DMS114 treated with DMSO at 0.1 percent for 48 hours (cell line): Measurements from ENCODE around the gene DUSP12.
A peak's percentile ranks its signal among the peaks of the same experiment; 100 is the strongest.
"Not testable (repeated sequence)": the region's sequence is repeated elsewhere in the genome, so short reads cannot be mapped to it uniquely, and the experiment has no call there.

Source experiments
- DNase-seq: peaks from one replicate; lab custom pipeline; 2025; ENCODE audit not compliant: unreplicated experiment; lab: John Stamatoyannopoulos, UW

DUSP12 gene

GRCh38 chr1:161749509-161750407 lies at the start of gene DUSP12:
Gene DUSP12 (plus strand): TSS chr1:161749786. CDS start chr1:161749802, 16 bp downstream.
- DNase-seq: peak; percentile 96

GRCh38 chr1:161702250-161702649 lies 47.3 kb upstream of the DUSP12 start:
- no peak for DNase-seq

DNA sequence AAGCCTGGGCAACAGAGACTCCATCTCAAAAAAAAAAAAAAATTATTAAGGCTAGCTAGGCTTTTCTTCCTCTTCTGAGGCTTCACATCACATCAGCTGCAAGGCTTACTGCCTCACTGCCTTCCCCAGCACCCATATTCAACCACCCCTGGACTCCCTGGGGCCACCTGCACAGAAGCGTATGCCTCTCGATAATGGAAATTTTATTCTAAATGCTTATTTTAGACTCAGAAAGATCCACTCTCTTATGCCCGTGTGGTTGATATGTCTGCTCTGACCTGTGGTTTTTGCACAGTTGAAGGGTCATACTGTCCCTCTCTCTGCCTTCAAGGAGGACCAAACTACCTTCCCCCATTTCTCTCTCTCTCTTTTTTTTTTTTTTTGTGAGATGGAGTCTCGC lies 44.0 kb upstream of the DUSP12 start:
- no peak for DNase-seq

DNA sequence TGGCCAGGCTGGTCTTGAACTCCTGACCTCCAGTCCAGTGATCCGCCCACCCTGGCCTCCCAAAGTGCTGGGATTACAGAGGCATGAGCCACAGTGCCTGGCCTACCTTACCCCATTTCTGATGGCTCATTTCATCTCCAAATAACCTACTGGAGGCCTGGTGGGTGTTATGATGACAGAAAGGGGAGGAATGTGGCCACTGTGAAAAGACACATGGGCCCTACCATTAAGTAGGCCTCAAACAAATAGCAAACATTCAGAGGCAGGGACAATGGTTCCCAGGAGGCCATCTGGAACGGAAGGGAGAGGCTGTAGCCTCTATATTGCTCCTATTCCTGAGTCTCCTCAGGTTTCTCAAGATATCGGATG lies 43.5 kb upstream of the DUSP12 start:
- no peak for DNase-seq

GRCh38 chr1:161706482-161707347 lies 42.9 kb upstream of the DUSP12 start, which contains the start of gene FCRLA:
Gene FCRLA (plus strand): TSS chr1:161707229. CDS start chr1:161707265, 36 bp downstream.
- no peak for DNase-seq

DNA sequence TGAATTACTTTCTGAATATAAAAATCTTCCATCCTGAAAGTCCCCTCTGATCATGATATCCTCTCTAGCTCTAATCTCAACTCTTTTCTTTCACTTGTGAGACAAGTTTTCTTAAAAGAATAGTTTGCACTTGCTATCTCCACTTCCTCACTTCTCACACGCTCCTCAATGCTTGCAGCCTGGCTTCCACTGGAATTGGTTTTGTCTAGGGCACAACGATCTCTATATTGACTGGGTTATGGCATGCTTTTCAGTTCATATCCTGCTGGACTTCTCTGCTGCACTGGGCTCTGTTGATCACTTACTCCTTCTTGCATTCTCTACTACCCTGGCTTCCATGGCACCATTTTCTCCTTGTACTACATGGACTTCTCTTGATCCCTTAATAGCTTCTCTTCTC lies 42.1 kb upstream of the DUSP12 start:
- no peak for DNase-seq

GRCh38 chr1:161709373-161709772 lies 40.2 kb upstream of the DUSP12 start:
- DNase-seq: no peak

GRCh38 chr1:161710560-161710959 lies 39.0 kb upstream of the DUSP12 start:
- no peak for DNase-seq

DNA sequence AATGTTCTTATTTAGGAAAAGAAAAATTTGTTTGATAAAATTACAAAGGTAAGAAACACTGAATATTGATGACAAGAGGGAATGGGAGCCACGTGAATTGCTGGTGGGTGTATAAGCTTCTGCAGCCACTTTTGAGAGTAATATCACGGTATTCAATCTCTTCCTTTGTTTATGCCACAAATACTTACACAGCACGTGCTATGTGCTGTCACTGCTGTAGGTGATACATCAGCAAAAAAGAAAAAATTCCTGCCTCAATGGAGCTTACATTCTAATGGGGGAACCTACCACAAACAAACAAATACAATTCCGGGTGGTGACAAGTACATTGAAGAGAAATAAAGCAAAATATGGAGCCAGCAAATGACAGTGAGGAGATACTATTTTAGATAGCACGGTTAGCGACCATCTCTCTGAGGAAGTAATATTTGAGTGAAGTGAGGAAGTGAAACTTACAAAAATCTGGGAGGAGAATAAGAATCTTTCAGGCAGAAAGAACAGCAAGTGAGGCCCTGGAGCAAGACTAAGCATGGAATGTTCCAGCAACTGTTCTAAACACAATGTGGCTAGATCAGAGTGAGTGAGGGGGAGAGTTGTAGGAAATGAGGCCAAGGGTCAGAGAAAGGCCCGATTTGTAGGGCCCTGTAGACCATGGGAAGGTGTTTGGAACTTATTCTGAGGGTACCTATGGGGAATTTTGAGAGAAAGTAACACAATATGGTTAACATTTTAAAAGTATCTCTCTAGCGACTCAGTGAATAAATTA lies 30.8 kb upstream of the DUSP12 start:
- DNase-seq: no peak

GRCh38 chr1:161719325-161719611 lies 30.3 kb upstream of the DUSP12 start:
- no peak for DNase-seq

DNA sequence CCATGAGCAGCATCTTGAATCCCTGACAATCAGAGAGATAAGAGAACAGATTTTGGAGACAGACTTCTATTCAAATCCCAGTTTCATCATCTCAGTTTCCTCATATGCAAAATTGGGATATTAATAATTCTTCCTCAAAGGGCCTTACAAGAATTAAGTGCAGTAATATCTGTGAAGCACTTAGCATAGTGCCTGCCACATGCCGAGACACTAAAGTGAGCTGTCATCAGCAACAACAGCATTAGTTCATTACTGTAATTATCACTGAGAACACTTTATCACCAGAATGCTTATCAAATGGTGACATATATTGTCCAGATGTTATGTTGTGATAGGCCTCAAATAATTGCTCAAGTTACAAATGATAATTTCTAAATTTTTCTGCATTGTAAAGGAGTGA lies 29.2 kb upstream of the DUSP12 start:
- DNase-seq: no peak

GRCh38 chr1:161720956-161721737 lies 28.4 kb upstream of the DUSP12 start, which contains the start of gene FCRLB:
Gene FCRLB (plus strand): TSS chr1:161721544. CDS start chr1:161722673, 1,129 bp downstream.
- no peak for DNase-seq

GRCh38 chr1:161721738-161722343 lies 27.7 kb upstream of the DUSP12 start:
- DNase-seq: no peak

- no peak for DNase-seq
Observed at GRCh38 chr1:161722406-161722805, 27.2 kb upstream of the DUSP12 start.

DNA sequence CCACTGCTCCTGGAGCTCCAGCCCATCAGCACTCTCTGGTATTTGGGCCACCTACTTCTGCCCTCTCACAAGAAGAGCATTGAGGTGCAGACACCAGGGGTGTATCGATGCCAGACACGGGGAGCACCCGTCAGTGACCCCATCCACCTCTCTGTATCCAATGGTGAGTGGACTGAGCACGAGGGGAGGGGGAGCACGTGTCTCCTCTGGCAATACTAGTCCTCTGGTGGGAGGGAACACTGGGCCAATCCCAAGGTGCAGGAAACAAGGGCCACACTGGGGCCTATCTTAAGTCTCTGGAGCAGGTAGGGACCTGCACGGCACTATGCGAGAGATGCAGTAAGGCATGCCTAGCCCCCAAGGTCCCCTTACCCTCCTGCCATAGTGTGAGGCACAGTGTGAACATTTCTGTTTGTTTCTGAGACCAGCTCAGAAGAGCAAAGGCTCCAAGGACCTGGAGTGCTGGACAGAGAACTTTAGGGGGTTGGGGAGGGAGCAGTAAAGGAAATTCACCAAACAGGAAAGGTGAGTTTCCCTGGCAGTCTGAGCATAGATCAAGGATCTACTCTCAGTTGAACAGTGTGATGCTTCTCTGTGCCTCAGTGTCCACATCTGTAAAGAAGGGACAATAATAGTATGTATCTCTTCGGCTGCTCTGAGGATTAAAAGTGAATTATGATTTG lies 26.0 kb upstream of the DUSP12 start:
- DNase-seq: no peak

DNA sequence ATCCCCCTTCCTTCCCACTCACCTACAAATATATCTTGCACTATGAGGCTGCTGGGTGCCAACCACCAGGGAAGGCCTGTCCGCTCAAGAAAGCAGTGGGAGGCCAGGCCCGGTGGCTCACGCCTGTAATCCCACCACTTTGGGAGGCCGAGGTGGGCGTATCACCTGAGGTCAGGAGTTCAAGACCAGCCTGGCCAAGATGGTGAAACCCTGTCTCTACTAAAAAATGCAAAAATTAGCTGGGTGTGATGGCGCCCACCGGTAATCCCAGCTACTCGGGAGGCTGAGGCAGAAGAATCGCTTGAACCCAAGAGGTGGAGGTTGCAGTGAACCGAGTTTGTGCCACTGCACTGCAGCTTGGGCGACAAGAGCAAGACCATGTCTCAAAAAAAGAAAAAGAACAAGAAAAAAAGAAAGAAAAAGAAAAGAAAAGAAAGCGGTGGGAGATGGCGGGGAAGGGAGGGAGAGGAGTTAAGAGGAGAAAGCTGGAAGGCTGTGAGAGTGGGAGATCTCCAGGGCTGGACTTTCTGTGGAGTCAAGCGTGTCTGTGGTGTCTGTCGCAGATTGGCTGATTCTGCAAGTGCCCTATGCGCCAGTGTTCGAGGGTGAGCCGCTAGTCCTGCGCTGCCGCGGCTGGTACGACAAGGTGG lies 24.2 kb upstream of the DUSP12 start:
- not testable (repeated sequence) for DNase-seq

DNA sequence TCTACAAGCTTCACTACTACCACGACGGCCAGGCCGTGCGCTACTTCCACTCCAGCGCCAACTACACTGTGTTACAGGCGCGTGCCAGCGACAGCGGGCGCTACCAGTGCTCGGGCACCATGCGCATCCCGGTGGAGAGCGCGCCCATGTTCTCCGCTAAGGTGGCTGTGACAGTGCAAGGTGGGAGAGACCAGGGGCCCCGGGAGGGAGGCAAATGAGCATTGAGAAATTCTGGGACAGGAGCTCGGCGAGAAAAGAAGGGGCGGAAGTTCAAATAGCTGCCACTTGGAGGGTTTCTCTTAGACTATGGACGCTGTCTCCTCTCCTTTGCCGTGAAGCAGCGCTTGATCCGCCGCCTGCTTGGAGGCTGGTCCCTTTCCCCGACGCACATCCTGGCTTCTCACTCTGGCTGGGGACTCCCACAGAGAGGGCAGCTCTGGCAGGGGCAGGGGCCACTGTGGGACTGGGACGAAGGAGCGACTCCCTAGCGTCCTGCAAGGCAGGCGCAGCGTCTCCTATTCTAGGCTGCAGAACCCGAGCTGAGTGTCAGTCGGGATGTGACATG lies 23.6 kb upstream of the DUSP12 start:
- peak; percentile 67 for DNase-seq

GRCh38 chr1:161726473-161727255 lies 22.9 kb upstream of the DUSP12 start:
- DNase-seq: peak; percentile 83
